WERI-Rb-1 (cell line): ENCODE measurements around the gene KCNJ18.
"Not testable (repeated sequence)": the region's sequence is repeated elsewhere in the genome, so short reads cannot be mapped to it uniquely, and the experiment has no call there.

Experiments used
- DNase-seq: peaks from one replicate; pipeline ENCODE4 v3.0.0-alpha.2; 2020
- H3K27ac ChIP-seq: fragments of 250-450 bp; sonication (Bioruptor Pico); 2 replicates; pipeline ENCODE4 v1.5.1; 2020; ENCODE audit warnings: mild to moderate bottlenecking, moderate library complexity
- H3K27me3 ChIP-seq: fragments of 250-450 bp; sonication (Bioruptor Pico); 2 replicates; pipeline ENCODE4 v1.5.1; 2021; ENCODE audit warnings: mild to moderate bottlenecking, low read depth, moderate library complexity; ENCODE audit not compliant: insufficient read depth, severe bottlenecking
- H3K36me3 ChIP-seq: fragments of 250-450 bp; sonication (Bioruptor Pico); 2 replicates; pipeline ENCODE4 v1.5.1; 2020; ENCODE audit warnings: mild to moderate bottlenecking, moderate library complexity
- H3K4me3 ChIP-seq: 2 replicates; pipeline ENCODE4 v1.5.1; 2011; ENCODE audit warnings: low read depth, mild to moderate bottlenecking, control low read depth, low read length
- H3K9me3 ChIP-seq: fragments of 250-450 bp; sonication (Bioruptor Pico); 2 replicates; pipeline ENCODE4 v1.5.1; 2021; ENCODE audit warnings: mild to moderate bottlenecking, moderate library complexity; ENCODE audit not compliant: severe bottlenecking
- CTCF ChIP-seq: IDR thresholded peaks from 2 replicates; pipeline ENCODE4 v1.5.1; 2011; ENCODE audit warnings: low read depth, mild to moderate bottlenecking, control low read depth, inconsistent platforms, low read length

Gene KCNJ18

DNA sequence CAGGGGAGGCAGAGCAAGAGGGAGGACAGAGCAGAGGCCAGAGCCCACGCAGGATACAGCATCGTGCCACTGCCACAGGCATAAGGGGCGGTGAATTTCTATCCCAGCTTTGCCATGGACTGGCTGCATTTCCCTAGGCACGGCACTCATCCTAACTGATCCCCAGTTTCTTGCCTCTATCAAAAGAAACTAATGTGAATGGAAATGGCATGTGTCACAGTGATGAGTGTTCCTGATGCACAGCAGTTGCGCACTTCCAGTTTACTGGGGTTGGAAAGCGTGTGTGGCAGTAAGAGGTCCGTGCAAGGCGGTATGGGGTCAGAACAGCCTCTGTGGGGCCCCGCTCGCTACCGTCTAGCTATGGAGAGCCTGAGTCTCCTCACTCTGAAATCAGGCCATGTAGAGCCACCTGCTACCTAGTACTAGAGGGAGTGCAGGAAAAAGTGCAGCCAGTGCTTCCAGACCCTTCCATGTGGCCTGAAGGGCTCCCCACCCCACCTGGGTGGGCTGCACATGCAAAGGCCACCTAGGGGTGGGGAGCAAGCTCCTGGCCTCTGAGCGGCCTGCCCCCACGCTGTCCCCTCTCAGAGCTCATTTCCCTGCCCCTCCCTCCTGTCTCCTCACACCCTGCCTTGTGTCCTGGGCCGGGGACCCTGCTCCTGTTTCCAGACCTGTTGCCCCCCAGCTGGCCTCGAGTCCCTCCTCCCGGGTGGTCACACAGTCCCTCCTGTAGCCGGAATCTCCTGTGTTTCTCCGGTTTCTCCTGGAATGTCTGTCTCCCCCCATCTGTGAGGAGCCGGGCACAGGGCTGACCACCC, 5.0 kb upstream of the KCNJ18 start:
- no peak for TF ChIP-seq CTCF
- Histone ChIP-seq H3K27ac (no peak overlapping the region), H3K9me3 (no peaks in the 10 kb centered on the region), H3K36me3 (no peaks in the 10 kb centered on the region), H3K4me3 (no peak overlapping the region), H3K27me3 (peaks cover 29% of the 10 kb centered on the region)
- DNase-seq, result no peak

DNA sequence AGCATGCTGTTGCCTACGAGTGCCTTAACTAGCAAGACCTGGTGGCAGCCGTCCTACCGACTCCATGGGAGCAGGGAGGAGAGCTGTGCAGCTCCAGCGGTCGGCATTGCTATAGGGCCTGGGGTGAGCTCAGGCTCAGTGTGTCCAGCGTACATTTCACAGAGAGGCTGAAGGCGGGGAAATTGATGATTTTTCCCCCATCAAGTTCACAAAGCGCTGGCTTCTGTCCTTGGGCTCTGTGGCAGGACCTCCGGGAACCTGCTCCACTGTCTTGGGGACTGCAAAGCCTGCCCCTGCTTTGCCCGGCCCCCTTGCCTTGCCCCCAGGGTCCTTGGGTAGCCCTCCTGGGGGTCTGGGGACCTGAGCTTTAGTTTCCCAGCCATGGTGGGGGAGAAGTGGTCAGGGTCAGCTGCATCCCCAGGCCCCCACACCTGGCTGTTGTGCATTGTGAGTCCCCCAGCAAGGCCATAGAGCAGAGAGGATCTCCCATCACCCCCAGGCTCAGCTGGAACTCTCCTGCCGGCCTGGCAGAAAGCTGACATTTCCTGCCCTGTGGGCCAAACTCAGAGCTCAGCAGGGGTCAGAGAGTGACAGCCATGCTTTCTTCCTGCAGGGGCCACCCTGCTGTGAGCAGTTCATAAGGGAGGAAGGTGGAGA, 3.9 kb upstream of the KCNJ18 start:
- Histone ChIP-seq H3K27me3 (peaks cover 29% of the 10 kb centered on the region), H3K4me3 (no peak overlapping the region), H3K36me3 (no peaks in the 10 kb centered on the region), H3K27ac (no peak overlapping the region), H3K9me3 (no peaks in the 10 kb centered on the region)
- DNase-seq, result no peak
- TF ChIP-seq CTCF, result no peak

GRCh38 chr17:21689604-21690003, 2.7 kb upstream of the KCNJ18 start:
- no peak overlapping the region for H3K4me3 ChIP-seq
- TF ChIP-seq CTCF, result no peak
- peaks cover 29% of the 10 kb centered on the region for H3K27me3 ChIP-seq
- no peak for DNase-seq
- no peaks in the 10 kb centered on the region for H3K36me3 ChIP-seq
- no peak overlapping the region for H3K27ac ChIP-seq
- H3K9me3 ChIP-seq, result no peaks in the 10 kb centered on the region

GRCh38 chr17:21690811-21691210, 1.5 kb upstream of the KCNJ18 start:
- not testable (repeated sequence) for H3K9me3 ChIP-seq, H3K27ac ChIP-seq, H3K36me3 ChIP-seq

GRCh38 chr17:21691481-21691880, 842 bp upstream of the KCNJ18 start:
- DNase-seq, H3K36me3 ChIP-seq, H3K4me3 ChIP-seq, H3K27ac ChIP-seq, H3K9me3 ChIP-seq: not testable (repeated sequence)
- peaks cover 15% of the 10 kb centered on the region for H3K27me3 ChIP-seq

More at GRCh38 chr17:21690811-21691210, 1.5 kb upstream of the KCNJ18 start:
- H3K27me3 ChIP-seq, result peaks cover 22% of the 10 kb centered on the region
- DNase-seq, H3K4me3 ChIP-seq: not testable (repeated sequence)

GRCh38 chr17:21692704-21693065, 362 bp downstream of the KCNJ18 start:
- not testable (repeated sequence) for DNase-seq

GRCh38 chr17:21693391-21693796, 1.1 kb downstream of the KCNJ18 start:
- not testable (repeated sequence) for H3K27me3 ChIP-seq, DNase-seq, H3K27ac ChIP-seq, H3K4me3 ChIP-seq, H3K36me3 ChIP-seq, H3K9me3 ChIP-seq

More at GRCh38 chr17:21692704-21693065, 362 bp downstream of the KCNJ18 start:
- H3K9me3 ChIP-seq, H3K27ac ChIP-seq, H3K36me3 ChIP-seq, H3K4me3 ChIP-seq: not testable (repeated sequence)
- peaks cover 10% of the 10 kb centered on the region for H3K27me3 ChIP-seq

DNA sequence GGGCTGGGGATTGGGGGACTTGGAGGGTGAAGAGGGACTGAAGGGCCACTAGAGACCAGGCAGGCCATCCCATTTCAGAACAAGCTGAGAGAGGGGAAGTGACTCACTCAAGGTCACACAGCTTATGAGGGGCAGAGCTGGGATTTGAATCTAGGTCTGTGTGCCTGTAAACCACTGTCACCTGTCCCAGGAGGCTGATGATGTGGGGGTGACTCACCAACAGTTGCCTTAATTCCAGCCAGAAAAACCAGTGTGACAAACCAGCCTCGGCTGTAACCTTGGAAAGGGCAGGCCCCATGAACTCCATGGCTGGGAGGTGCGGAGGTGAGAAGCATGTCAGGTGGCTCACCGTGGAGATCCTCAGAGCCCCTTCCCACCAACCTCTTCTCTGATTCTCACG, 1.6 kb downstream of the KCNJ18 start:
- H3K9me3 ChIP-seq, DNase-seq, H3K27me3 ChIP-seq, H3K4me3 ChIP-seq, H3K36me3 ChIP-seq, H3K27ac ChIP-seq: not testable (repeated sequence)

DNA sequence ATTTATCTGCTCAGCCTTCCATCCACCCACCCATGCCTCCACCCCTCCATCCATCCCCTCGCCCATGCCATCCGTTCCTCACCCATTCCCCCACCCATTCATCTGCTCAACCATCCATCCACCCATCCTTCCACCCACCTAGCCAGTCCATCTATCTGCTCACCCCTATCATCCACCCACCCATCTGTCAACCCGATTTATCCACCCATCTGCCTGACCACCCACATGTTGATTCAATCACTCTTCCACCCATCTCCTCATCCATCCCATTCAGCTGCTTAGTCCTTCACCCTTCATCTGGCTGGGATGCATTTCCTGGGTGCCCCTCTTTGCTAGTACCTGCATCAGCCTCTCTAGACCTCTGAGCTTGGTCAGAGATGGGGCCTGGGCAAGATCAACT, 3.9 kb downstream of the KCNJ18 start:
- not testable (repeated sequence) for H3K9me3 ChIP-seq, H3K36me3 ChIP-seq, DNase-seq, H3K27me3 ChIP-seq, H3K27ac ChIP-seq, H3K4me3 ChIP-seq

DNA sequence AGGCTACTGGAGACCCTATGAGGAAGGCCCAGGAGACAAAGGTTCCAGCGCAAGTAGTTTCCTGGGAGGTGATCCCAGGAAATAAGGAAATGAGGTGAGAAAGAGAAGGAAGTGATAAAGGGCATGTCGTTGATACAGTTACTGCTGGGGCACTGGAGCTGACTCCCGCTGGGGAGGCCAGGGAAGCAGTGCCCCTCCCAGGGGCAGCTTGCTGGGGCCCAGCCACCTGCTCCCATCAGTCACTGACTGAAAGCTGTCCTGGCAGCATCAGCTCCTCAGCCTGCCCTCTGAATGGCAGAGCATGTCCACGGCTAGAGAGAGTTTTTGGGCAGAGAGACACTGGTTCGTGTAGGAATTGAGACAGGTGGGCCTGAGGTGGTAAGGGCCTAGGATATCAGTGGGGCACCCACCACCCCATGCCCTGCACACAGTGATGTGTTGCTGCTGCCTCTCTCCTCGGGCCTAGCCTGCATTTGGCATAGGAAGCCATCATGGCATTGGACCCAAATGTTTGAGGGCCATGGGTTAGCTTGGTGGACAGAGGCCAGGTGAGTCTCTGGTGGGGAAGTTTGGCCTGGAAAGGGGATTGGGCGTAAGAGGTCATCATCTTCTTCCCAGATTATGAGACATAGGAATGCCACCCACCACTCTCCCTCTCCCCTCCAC, 4.7 kb downstream of the KCNJ18 start:
- DNase-seq, H3K36me3 ChIP-seq, H3K9me3 ChIP-seq, H3K4me3 ChIP-seq, H3K27me3 ChIP-seq, H3K27ac ChIP-seq: not testable (repeated sequence)

GRCh38 chr17:21697508-21697860, 5.2 kb downstream of the KCNJ18 start:
- H3K36me3 ChIP-seq, H3K9me3 ChIP-seq, H3K4me3 ChIP-seq, DNase-seq, H3K27me3 ChIP-seq, H3K27ac ChIP-seq: not testable (repeated sequence)
